Activated T-helper 1 cell treated with anti-CD3 and anti-CD28 coated beads, Interleukin-12 subunit alpha, Interleukin-12 subunit beta, Interleukin-2, Interleukin-4 antibody, amounts not matched to agents 30 ng/mL and 10 ng/mL and 1 ng/mL, durations not matched to agents 14 hours and 24 hours and 36 hours (primary cell): Measurements from ENCODE around the gene IL17RD. TPM values are rescaled to one million over a fixed set of nuclear protein-coding genes. Genes with fewer than 3 reads are reported as not detected.
"Not testable (repeated sequence)": the region's sequence is repeated elsewhere in the genome, so short reads cannot be mapped to it uniquely, and the experiment has no call there.

ENCODE experiments used
- DNase-seq: peaks from one replicate; pipeline ENCODE4 v3.0.0; 2021; ENCODE audit warnings: low spot score
- H3K27ac Mint-ChIP-seq: one replicate; pipeline ENCODE4 v1.8.0; 2021; ENCODE audit warnings: mild to moderate bottlenecking, mixed read lengths
- H3K27me3 Mint-ChIP-seq: one replicate; pipeline ENCODE4 v1.8.0; 2022; ENCODE audit warnings: mild to moderate bottlenecking, moderate library complexity, mixed read lengths; ENCODE audit not compliant: insufficient read depth
- H3K36me3 Mint-ChIP-seq: one replicate; pipeline ENCODE4 v1.8.0; 2021; ENCODE audit warnings: low read depth, mixed read lengths
- H3K4me1 Mint-ChIP-seq: one replicate; pipeline ENCODE4 v1.8.0; 2021; ENCODE audit warnings: low read depth, mixed read lengths
- H3K4me3 Mint-ChIP-seq: one replicate; pipeline ENCODE4 v1.8.0; 2021; ENCODE audit warnings: mild to moderate bottlenecking, moderate library complexity, mixed read lengths
- H3K9me3 Mint-ChIP-seq: one replicate; pipeline ENCODE4 v1.8.0; 2021; ENCODE audit warnings: mixed read lengths
- intact Hi-C: fragments of 100-400 bp; cut with micrococcal nuclease; formaldehyde crosslinking; loops from one replicate; pipeline ENCODE4 v1.15.1; 2024
- total RNA-seq: library from RNA; stranded (reverse); gene quantifications from 2 replicates; pipeline ENCODE4 v1.2.3, GENCODE V29; 2022

Gene IL17RD
- total RNA-seq, 1 donor from 2014 or later = not detected

GRCh38 chr3:57093489-57093888 is 71.7 kb downstream of the IL17RD start:
- H3K4me1 Mint-ChIP-seq = no peaks in the 10 kb centered on the region
- H3K27me3 Mint-ChIP-seq = peaks cover 8% of the 10 kb centered on the region
- intact Hi-C loops = no loop called here
- H3K27ac Mint-ChIP-seq = no peak overlapping the region
- no peak for DNase-seq
- no peaks in the 10 kb centered on the region for H3K9me3 Mint-ChIP-seq
- H3K4me3 Mint-ChIP-seq = no peak overlapping the region
- H3K36me3 Mint-ChIP-seq = no peaks in the 10 kb centered on the region

GRCh38 chr3:57091521-57092273 is 73.5 kb downstream of the IL17RD start:
- peaks cover 8% of the 10 kb centered on the region for H3K27me3 Mint-ChIP-seq
- H3K36me3 Mint-ChIP-seq = no peaks in the 10 kb centered on the region
- H3K4me1 Mint-ChIP-seq = no peaks in the 10 kb centered on the region
- no peak for DNase-seq
- intact Hi-C loops = no loop called here
- no peaks in the 10 kb centered on the region for H3K9me3 Mint-ChIP-seq
- no peak overlapping the region for H3K27ac Mint-ChIP-seq
- no peak overlapping the region for H3K4me3 Mint-ChIP-seq

- H3K27me3 Mint-ChIP-seq = peaks cover 10% of the 10 kb centered on the region
- intact Hi-C loops = no loop called here
- DNase-seq = no peak
These were observed 76.1 kb downstream of the IL17RD start for GRCh38 chr3:57089043-57089442.

GRCh38 chr3:57088503-57088902 is 76.7 kb downstream of the IL17RD start:
- Mint-ChIP-seq H3K27ac (no peak overlapping the region), H3K36me3 (no peaks in the 10 kb centered on the region), H3K9me3 (no peaks in the 10 kb centered on the region), H3K4me3 (no peak overlapping the region), H3K27me3 (peaks cover 10% of the 10 kb centered on the region), H3K4me1 (no peaks in the 10 kb centered on the region)
- no peak for DNase-seq
- intact Hi-C loops = no loop called here

More at GRCh38 chr3:57089043-57089442, 76.1 kb downstream of the IL17RD start:
- Mint-ChIP-seq H3K4me3 (no peak overlapping the region), H3K36me3 (no peaks in the 10 kb centered on the region), H3K9me3 (no peaks in the 10 kb centered on the region), H3K4me1 (no peaks in the 10 kb centered on the region), H3K27ac (no peak overlapping the region)

- H3K27ac Mint-ChIP-seq = no peak overlapping the region
- intact Hi-C loops = no loop called here
These were observed 77.6 kb downstream of the IL17RD start for GRCh38 chr3:57087361-57088092.

GRCh38 chr3:57086201-57086600 is 79.0 kb downstream of the IL17RD start:
- Mint-ChIP-seq H3K4me3 (no peak overlapping the region), H3K9me3 (no peaks in the 10 kb centered on the region), H3K4me1 (no peaks in the 10 kb centered on the region), H3K36me3 (no peaks in the 10 kb centered on the region), H3K27ac (no peak overlapping the region), H3K27me3 (peaks cover 18% of the 10 kb centered on the region)
- intact Hi-C loops = no loop called here
- no peak for DNase-seq

More at GRCh38 chr3:57087361-57088092, 77.6 kb downstream of the IL17RD start:
- Mint-ChIP-seq H3K27me3 (peaks cover 10% of the 10 kb centered on the region), H3K36me3 (no peaks in the 10 kb centered on the region), H3K4me3 (no peak overlapping the region), H3K4me1 (no peaks in the 10 kb centered on the region), H3K9me3 (no peaks in the 10 kb centered on the region)
- no peak for DNase-seq

GRCh38 chr3:57085211-57085610 is 79.9 kb downstream of the IL17RD start:
- H3K4me3 Mint-ChIP-seq = no peak overlapping the region
- no peak overlapping the region for H3K27ac Mint-ChIP-seq
- no peaks in the 10 kb centered on the region for H3K36me3 Mint-ChIP-seq
- intact Hi-C loops = no loop called here
- no peaks in the 10 kb centered on the region for H3K4me1 Mint-ChIP-seq
- H3K27me3 Mint-ChIP-seq = peaks cover 27% of the 10 kb centered on the region
- DNase-seq = no peak
- H3K9me3 Mint-ChIP-seq = no peaks in the 10 kb centered on the region

- H3K27ac Mint-ChIP-seq, H3K9me3 Mint-ChIP-seq, H3K36me3 Mint-ChIP-seq, intact Hi-C loops, DNase-seq, H3K4me1 Mint-ChIP-seq, H3K4me3 Mint-ChIP-seq: not testable (repeated sequence)
- H3K27me3 Mint-ChIP-seq = peaks cover 25% of the 10 kb centered on the region
These were observed 81.7 kb downstream of the IL17RD start for GRCh38 chr3:57083266-57083995.

- H3K4me1 Mint-ChIP-seq = peaks cover 9% of the 10 kb centered on the region
- intact Hi-C loops = no loop called here
- H3K27me3 Mint-ChIP-seq = peaks cover 34% of the 10 kb centered on the region
- DNase-seq = no peak
- no peak overlapping the region for H3K27ac Mint-ChIP-seq
- no peak overlapping the region for H3K4me3 Mint-ChIP-seq
- no peaks in the 10 kb centered on the region for H3K36me3 Mint-ChIP-seq
- H3K9me3 Mint-ChIP-seq = no peaks in the 10 kb centered on the region
These were observed 82.7 kb downstream of the IL17RD start for GRCh38 chr3:57082481-57082880.

- intact Hi-C loops = no loop called here
- Mint-ChIP-seq H3K27me3 (peaks cover 47% of the 10 kb centered on the region), H3K4me1 (peaks cover 12% of the 10 kb centered on the region), H3K36me3 (no peaks in the 10 kb centered on the region), H3K4me3 (no peak overlapping the region), H3K27ac (no peak overlapping the region), H3K9me3 (no peaks in the 10 kb centered on the region)
- DNase-seq = no peak
These were observed 84.0 kb downstream of the IL17RD start for GRCh38 chr3:57081173-57081572.

GRCh38 chr3:57080171-57080570 is 85.0 kb downstream of the IL17RD start:
- no peak overlapping the region for H3K27ac Mint-ChIP-seq
- DNase-seq = no peak
- intact Hi-C loops = no loop called here
- H3K36me3 Mint-ChIP-seq = no peaks in the 10 kb centered on the region
- H3K4me3 Mint-ChIP-seq = peak overlapping the region; percentile 71
- H3K27me3 Mint-ChIP-seq = peaks cover 54% of the 10 kb centered on the region
- no peaks in the 10 kb centered on the region for H3K9me3 Mint-ChIP-seq
- H3K4me1 Mint-ChIP-seq = peaks cover 12% of the 10 kb centered on the region

- peaks cover 56% of the 10 kb centered on the region for H3K27me3 Mint-ChIP-seq
- no peaks in the 10 kb centered on the region for H3K36me3 Mint-ChIP-seq
These were observed 85.7 kb downstream of the IL17RD start for GRCh38 chr3:57079474-57079831.

More at GRCh38 chr3:57079474-57079831, 85.7 kb downstream of the IL17RD start:
- peaks cover 12% of the 10 kb centered on the region for H3K4me1 Mint-ChIP-seq
- intact Hi-C loops = no loop called here
- H3K27ac Mint-ChIP-seq = no peak overlapping the region
- H3K9me3 Mint-ChIP-seq = no peaks in the 10 kb centered on the region
- no peak for DNase-seq
- H3K4me3 Mint-ChIP-seq = no peak overlapping the region
